ENCODE data around the gene POGK. TPM values are rescaled to one million over a fixed set of nuclear protein-coding genes. Genes with fewer than 3 reads are reported as not detected.

The POGK gene, protein sequence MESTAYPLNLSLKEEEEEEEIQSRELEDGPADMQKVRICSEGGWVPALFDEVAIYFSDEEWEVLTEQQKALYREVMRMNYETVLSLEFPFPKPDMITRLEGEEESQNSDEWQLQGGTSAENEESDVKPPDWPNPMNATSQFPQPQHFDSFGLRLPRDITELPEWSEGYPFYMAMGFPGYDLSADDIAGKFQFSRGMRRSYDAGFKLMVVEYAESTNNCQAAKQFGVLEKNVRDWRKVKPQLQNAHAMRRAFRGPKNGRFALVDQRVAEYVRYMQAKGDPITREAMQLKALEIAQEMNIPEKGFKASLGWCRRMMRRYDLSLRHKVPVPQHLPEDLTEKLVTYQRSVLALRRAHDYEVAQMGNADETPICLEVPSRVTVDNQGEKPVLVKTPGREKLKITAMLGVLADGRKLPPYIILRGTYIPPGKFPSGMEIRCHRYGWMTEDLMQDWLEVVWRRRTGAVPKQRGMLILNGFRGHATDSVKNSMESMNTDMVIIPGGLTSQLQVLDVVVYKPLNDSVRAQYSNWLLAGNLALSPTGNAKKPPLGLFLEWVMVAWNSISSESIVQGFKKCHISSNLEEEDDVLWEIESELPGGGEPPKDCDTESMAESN
- 67.6 TPM for total RNA-seq

DNA sequence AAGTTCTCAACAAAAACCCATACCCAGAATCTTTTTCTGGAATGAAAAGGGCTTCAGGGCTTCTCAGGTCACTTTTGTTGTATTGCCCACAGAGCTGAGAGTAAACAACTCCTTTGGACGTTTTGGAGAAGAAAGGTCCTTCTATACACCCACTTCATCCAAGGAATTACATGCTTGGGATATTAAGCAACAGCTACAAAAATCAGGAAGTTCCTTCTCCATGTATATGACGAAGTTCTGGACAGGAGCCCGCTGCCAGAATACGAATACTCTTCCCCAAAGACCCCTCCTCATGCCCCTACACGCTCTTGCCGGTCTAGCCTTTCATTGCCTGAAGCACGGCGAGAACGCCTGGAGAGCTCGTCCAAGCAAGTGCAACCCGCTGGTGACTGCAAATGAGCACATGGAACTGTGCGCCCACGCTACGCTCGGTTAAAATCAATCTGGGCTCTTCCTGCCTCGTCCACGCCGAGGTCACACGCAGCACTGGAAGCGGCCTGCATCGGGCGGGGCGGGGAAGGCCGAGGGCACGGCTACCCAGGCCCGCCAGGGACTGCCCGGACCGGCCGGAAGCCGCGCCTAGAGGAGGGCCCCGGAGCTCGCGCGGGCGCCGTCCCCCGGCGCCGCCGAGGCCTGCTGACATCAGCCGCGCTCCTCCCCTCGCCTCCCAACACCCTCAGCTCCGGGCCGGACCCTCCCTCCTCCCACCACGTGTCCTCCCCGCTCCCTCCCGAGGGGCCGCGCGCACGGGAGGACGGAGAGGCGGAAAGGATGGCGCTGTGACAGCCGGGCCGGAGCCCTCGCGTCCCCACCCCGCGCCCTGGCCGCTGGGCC is at the start of gene POGK:
TSS of gene POGK (plus strand) at position 710 of the 834 bp plus-strand sequence. CDS start 1,482 bp downstream, outside the sequence.

DNA sequence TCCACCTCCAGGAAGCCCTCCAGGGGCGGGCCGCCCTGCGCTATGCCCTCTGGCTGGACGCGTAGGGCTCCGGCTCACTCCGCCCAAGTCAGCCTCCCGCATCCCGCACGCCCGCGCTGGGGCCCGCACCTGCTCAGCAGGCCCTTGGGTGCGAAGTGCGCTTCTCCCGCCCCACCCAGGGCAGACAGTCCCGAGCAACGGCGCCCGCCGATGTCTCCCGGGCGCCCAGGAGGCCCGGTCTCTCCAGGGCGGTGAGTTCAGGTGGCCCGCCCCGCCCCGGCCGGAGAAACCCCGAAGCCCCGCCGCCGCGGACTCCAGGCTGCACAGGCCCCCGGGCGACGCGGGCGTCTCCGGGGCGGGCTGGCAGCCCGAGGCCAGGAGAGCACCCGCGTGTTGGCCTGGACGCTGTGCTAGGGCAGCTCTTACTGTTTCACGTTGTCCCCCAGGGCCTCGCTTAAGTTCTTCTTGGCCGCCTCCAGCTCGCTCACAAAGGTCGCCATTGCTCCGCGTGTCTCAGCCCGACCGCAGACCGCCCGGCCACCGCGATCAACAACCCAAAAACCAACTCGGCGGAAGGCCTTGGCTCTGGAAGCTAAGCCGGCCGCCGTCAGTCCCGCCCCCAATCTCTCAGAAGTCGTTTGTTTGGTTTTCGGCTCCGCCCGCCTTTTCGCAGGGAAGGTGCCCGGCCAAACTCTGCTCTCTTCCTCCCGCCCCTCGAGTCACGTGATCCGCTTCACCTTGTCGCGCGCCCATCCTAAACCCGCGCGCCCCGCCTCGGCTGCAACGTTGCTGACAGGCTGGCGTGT is 36.7 kb downstream of the POGK start, which contains the start of gene TADA1:
TSS of gene TADA1 (minus strand) at position 531 of the 806 bp plus-strand sequence. CDS start at position 500, 31 bp downstream.

Other genes with a start within 250 kb of the POGK start
- 39.8 TPM for gene TADA1, start 36.8 kb downstream of the POGK start, total RNA-seq
- gene ILDR2, start 136.1 kb downstream of the POGK start, total RNA-seq = 30.4 TPM
- 1.6 TPM for gene MAEL, start 149.8 kb downstream of the POGK start, total RNA-seq